HG02870 (cell line): Measurements from ENCODE around the gene MLIP.

Experiments
- ATAC-seq: cut with Tn5 transposase; IDR thresholded peaks from one replicate; pipeline ENCODE4 v1.9.1; 2021; ENCODE audit warnings: mild to moderate bottlenecking, moderate library complexity; ENCODE audit not compliant: unreplicated experiment

Gene MLIP

DNA sequence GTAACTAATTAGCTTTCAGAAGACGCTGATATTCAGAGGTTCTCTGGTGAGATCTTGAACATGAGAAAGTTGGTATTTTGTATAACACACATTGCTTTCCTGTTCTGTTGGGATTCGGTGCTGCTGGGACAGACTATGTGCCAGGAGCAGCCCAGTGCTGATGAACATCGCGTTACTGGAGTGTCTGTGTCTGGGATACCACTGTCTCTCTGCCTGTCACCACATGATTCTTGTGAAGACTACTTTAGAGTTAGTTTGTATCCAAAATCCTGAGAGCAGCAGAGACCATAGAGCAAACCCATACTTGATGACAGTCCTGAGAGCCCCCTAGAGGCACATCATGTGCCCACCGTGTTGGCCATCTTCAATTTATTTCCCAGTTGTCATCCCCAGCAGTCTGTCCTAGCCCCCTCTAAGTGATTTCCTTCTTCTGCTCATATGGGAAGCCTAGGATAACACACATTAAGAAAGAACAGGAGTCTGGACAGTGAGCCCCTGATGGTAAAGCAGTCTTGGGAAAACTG lies 155.2 kb downstream of the MLIP start:
- ATAC-seq: no peak

GRCh38 chr6:54267798-54268197 lies 156.6 kb downstream of the MLIP start:
- peak; percentile 56 for ATAC-seq

- no peak for ATAC-seq
Measured at GRCh38 chr6:54273214-54273820, 162.1 kb downstream of the MLIP start.

DNA sequence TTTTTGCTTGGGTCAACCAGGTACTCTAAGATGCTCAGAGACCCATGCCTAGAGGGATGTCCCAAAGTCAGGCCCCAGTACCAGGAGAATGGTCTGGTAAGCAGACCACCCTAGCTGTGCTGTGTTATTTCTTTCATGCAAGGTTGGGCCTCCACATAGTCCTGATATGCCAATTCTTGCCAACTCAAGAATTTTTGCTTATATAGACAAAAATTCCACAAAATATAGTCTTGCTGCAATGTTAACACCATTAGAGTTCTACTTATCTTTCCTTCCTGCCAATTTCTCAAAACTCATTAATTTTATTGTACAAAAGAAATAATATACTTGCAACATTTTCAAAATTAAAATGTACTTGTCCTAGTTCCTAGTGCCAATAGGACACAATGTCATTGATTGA lies 163.1 kb downstream of the MLIP start:
- no peak for ATAC-seq

DNA sequence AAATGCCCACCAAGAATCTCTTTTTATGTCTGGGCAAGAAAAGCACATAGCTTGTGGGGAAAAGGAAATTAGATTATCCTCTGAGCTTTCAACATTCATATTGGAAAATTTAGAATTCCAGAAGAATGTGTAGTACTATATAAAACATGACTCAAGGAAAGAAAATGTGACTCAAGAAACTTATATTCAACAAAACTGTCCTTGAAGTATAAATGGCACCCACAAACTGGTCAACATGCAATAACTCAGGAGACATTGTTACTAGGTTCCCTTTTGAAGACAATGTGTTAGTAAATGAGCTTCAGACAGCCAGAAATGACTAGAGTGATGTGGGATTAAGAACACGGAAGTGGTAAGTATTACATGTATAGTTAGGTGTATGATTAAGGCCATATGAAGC lies 170.9 kb downstream of the MLIP start:
- no peak for ATAC-seq

- no peak for ATAC-seq
Measured at GRCh38 chr6:54284161-54284860, 173.1 kb downstream of the MLIP start.

DNA sequence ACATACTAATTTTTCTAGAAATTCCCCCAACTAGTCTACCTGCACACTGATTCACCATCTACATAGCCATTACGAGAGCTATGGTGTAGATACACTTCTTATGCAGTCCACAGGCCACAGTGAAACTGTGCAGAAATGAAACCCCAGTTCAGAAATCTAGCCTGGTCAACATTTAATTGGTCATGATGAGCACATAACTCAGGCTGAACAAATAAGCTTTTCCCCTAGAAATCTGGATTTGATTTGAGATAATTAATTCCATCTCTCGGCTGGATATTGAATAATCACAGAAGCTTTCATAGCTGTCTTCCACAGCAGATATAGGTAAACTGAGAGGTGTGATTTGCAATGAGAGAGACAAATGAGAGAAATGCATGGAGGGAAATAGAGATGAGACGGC lies 174.4 kb downstream of the MLIP start:
- ATAC-seq: no peak

DNA sequence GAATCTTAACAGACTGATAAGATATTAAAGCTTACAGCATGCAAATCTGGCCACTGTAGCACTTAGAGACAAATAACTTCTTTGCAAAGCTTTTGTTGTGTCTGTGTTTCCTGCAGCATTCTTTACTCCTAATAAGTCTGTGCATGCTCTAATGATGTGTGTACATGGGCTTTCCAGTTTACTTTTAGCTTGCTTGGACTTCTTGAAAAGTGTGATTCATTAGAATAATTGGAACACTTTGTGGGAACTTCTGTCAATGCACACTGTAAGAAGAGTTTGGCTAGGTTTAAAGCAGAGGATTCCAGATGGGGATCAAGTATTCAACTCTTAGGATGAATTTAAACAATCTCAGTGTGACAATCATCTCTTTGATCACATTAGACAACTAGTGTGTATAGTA lies 174.9 kb downstream of the MLIP start:
- ATAC-seq: no peak

- ATAC-seq: no peak
Measured at GRCh38 chr6:54288474-54288873, 177.2 kb downstream of the MLIP start.

GRCh38 chr6:54289426-54289825 lies 178.2 kb downstream of the MLIP start:
- no peak for ATAC-seq

DNA sequence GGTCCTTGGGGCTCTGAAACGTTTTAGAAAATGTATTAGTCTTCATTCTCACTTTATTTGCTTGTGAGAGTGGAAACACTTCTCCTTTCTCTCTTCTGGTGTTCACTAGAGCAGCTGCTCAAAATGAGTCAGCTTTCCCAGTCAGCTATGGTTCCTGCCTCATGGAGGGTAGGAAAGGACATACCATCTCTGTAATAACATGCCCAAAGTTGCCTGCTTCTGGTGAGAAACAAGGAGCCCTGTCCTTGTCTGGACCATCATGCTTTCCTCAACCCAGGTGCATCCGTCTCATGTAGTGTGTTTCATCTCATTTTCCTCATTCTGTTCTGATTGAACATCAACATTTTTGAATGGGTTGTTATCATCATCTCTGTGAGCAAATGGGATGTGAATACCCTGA lies 179.9 kb downstream of the MLIP start:
- peak; percentile 76 for ATAC-seq

GRCh38 chr6:54291738-54292137 lies 180.5 kb downstream of the MLIP start:
- ATAC-seq: peak; percentile 86

GRCh38 chr6:54294965-54295532 lies 183.8 kb downstream of the MLIP start:
- no peak for ATAC-seq

- ATAC-seq: no peak
Measured at GRCh38 chr6:54299542-54300269, 188.5 kb downstream of the MLIP start.

GRCh38 chr6:54301770-54302169 lies 190.5 kb downstream of the MLIP start:
- ATAC-seq: no peak

- ATAC-seq: no peak
Measured at GRCh38 chr6:54307439-54307910, 196.2 kb downstream of the MLIP start.

DNA sequence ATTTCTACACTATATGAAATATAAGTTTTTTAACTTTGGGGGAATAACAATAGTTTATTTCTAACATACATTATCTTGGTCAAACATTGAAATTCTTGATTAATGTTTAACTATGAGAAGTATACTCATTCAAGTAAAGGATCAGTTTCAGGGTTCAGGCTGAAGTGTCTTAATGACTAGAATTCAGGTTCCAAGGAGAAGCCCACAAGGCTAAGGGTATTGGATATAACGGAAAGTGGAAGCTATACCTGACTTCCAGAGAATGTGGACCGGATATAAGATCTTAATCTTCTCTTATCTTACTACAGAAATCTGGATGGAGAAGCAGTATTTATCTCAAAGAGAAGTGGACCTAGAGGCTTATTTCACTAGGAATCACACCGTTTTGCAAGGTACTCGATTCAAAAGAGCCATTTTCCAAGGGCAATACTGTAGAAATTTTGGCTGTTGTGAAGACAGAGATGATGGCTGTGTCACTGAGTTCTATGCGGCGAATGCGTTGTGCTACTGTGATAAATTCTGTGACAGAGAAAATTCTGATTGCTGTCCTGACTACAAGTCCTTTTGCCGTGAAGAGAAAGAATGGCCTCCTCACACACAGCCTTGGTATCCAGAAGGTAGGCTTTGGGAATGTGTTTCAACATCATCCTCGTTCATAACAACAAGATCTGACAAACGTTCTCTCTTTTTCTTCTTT lies 197.2 kb downstream of the MLIP start, which contains the start of gene TINAG:
TSS of gene TINAG (plus strand) at position 153 of the 697 bp plus-strand sequence. CDS start at position 263, 110 bp downstream.
- no peak for ATAC-seq

- no peak for ATAC-seq
Measured at GRCh38 chr6:54308986-54309315, 197.7 kb downstream of the MLIP start.

DNA sequence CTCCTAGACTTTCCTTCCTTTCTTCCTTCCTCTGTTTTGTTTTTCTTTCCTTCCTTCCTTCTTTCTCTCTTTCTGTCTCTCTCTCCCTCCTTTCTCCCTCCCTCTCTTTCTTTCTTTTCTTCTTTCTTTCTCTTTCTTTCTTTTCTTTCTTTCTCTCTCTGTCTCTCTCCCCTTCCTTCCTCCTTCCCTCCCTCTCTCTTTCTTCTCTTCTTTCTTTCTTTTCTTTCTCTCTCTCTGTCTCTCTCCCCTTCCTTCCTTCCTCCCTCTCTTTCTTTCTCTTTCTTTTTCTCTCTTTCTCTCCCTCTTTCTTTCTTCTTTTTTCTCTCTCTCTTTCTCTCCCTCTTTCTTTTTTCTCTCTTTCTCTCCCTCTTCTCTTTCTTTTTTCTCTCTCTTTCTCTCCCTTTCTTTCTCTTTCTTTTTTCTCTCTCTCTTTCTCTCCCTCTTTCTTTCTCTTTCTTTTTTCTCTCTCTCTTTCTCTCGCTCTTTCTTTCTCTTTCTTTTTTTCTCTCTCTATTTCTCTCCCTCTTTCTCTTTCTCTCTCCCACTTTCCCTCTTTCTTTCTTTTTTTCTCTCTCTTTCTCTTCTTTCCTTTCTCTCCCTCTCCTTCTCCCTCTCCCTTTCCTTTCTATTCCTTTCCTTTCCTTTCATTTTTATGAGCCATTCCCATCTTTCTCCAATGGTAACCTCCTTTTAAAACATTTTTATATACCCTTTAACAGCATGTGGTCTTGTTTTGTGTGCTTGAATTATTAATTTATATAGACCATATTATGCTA lies 199.3 kb downstream of the MLIP start:
- no peak for ATAC-seq

DNA sequence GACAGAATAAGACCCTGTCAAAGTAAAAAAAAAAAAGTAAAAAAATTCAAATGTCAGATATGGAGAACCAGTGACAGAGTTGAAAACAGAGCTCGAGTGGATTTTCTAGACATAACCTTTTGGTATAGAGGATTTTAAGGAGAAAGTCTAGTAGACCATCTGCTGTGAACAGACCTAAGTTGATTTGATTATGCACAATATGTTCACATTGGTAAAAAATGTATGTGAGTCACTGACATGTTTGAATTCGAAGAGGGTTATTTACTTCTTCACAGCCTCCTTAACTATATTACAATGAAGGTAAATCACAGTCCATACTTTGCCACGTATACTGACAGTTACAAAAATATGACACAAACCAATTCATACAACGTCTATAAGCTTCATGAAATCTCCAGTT lies 204.4 kb downstream of the MLIP start:
- ATAC-seq: no peak
